ENCODE results near the gene SUPT3H.

- no peak for TF ChIP-seq GATA2 (IDR thresholded peaks at IDR 0.05; ENCODE audit: low read depth, low read length)
- TF ChIP-seq GATA3 (IDR thresholded peaks at IDR 0.05; ENCODE audit: low read depth, low read length): no peak
These were observed 517.8 kb downstream of the SUPT3H start for GRCh38 chr6:44859901-44860410.
